Measurements from ENCODE around the gene HOXD4.

Gene HOXD4

DNA sequence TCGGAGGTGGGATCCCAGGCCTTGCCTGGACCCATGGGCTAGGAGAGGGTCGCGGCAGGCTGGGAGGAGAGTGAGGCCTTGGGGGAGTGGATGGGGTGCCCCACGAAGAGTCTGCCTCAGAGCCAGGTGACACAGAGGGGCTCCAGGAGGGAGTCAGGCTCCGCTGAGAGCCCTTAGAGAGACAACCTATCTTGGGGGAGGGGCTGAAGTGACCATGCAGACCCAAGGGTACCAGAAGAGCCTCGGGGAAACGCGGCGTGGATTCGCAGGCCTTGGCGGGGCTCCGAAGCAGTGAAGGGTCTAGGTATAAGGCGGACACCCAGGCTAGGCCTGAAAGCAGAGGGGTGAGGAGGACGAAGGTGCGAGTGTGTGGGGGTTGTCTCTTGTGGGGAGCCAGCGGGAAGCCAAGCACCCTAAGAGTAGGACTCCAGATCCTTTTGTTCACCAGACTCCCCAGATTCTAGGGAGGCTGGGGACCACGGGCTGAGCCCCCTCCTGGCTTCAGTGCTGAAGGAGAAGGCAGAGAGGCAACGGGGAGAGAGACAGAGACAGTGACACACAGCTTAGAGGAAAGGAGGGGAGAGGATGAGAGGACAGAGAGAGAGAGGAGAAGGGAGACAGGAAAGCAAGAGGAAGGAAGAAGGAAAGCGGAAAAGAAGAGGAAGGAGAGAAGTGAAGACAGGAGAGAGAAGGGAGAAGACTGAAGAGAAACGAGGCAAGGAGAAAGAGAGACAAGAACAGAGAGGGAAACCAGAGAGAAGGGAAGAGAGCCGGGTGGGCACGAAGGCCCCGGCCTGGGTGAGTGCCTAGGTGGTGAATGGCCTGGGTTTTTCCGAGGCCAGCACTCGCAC is 45.4 kb upstream of the HOXD4 start:
- TF ChIP-seq, protein P1, sequence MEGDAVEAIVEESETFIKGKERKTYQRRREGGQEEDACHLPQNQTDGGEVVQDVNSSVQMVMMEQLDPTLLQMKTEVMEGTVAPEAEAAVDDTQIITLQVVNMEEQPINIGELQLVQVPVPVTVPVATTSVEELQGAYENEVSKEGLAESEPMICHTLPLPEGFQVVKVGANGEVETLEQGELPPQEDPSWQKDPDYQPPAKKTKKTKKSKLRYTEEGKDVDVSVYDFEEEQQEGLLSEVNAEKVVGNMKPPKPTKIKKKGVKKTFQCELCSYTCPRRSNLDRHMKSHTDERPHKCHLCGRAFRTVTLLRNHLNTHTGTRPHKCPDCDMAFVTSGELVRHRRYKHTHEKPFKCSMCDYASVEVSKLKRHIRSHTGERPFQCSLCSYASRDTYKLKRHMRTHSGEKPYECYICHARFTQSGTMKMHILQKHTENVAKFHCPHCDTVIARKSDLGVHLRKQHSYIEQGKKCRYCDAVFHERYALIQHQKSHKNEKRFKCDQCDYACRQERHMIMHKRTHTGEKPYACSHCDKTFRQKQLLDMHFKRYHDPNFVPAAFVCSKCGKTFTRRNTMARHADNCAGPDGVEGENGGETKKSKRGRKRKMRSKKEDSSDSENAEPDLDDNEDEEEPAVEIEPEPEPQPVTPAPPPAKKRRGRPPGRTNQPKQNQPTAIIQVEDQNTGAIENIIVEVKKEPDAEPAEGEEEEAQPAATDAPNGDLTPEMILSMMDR (IDR thresholded peaks at IDR 0.05) = no peak

DNA sequence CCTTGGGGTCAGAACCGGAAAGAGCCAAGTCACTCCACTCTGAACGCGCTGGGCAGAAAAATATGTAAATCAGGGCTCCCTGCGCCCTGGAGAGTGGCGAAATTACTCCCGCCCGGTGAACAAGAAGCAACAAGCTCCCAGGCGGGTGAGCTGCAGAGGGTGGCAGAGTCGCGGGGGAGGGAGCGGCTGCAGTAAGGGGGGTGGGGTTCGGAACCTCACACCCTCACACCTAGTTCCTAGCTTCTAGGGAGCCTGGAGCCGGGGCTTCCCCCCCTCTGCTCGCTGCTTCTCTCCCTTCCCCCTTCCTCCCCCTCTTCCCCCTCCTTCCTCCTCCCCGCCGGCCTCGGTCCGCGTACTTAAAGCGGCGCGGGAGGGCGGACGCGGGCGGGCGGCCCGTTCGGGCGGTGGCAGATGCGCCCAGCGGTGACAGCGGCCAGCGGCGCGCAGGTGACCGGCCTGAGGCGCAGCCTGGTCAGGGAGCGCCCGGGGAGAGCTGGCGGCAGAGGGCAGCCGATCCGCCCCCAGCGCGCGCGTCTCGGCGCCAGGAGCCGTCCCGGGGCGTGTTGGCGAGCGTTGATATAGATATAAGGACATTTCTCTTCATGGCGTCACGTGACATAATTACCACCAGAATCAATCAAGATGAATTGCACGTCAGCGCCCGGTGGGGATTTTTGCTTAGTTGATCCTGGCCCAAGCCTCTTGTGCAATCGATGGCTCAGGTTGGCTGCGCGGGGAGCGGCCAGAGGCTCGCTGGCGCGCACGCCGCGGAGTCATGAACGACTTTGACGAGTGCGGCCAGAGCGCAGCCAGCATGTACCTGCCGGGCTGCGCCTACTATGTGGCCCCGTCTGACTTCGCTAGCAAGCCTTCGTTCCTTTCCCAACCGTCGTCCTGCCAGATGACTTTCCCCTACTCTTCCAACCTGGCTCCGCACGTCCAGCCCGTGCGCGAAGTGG is 44.5 kb upstream of the HOXD4 start, which contains the start of gene HOXD11:
TSS of gene HOXD11 (plus strand) at position 700 of the 959 bp plus-strand sequence. CDS start at position 776, 76 bp downstream.
- TF ChIP-seq, protein P1 (IDR thresholded peaks at IDR 0.05) = no peak

DNA sequence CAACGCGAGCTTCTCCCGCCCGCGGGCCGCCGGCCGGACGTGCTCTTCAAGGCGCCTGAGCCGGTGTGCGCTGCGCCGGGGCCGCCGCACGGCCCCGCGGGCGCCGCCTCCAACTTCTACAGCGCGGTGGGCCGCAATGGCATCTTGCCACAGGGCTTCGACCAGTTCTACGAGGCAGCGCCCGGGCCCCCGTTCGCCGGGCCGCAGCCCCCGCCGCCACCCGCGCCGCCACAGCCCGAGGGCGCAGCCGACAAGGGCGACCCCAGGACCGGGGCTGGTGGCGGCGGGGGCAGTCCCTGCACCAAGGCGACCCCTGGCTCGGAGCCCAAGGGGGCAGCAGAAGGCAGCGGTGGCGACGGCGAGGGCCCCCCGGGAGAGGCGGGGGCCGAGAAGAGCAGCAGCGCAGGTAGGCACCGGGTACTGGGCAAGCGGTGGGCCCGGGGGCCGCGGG is 43.6 kb upstream of the HOXD4 start:
- TF ChIP-seq, protein P1 (IDR thresholded peaks at IDR 0.05) = no peak

DNA sequence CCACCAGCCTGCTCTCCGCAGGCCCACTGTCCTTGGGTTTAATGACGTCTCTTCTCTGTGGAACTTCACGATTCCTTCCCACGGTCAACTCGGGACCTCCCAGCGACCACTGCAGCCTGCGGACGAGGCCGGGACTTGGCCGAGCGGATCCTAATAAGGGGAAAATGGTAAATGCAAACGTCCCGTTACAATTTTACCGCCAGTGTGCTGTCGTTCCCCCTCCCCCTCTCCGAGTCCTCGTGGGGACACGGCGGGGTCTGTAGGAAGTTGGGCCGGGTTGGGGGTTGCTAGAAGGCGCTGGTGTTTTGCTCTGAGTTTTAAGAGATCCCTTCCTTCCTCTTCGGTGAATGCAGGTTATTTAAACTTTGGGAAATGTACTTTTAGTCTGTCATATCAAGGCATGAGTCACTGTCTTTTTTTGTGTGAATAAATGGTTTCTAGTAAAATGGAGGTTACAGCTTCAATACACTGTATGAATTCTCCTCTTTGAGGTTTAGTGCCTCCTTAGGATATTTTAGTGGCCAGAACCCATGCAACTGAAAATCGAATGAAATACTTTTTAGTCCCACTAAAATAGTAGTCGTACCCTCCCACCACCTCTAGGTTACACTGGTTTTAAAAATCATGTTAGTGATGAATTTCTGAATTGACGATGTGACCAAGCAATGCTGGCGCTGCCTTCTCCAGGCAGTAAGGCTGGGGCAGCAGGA is 42.0 kb upstream of the HOXD4 start:
- TF ChIP-seq, protein P1 (IDR thresholded peaks at IDR 0.05) = no peak

DNA sequence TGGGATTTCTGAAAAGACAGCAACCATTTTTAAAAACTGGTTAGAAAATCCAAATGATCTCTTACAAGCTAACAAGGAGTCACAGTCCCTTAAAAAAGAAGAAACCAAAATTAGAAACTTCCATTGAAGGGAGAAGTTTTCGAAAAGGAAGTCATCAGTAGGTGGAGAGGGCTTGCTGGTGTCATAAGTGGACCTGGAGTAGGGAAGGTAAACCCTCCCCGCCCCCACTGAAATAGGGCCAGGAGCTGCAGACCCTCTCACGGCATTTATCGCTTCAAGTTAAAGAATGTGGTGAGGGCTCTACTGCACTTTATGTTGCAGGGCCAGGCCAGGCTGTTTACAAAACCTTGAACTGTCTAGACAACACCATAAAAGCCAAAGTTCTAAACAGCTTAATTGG is 41.4 kb upstream of the HOXD4 start:
- TF ChIP-seq, protein P1 (IDR thresholded peaks at IDR 0.05) = no peak

DNA sequence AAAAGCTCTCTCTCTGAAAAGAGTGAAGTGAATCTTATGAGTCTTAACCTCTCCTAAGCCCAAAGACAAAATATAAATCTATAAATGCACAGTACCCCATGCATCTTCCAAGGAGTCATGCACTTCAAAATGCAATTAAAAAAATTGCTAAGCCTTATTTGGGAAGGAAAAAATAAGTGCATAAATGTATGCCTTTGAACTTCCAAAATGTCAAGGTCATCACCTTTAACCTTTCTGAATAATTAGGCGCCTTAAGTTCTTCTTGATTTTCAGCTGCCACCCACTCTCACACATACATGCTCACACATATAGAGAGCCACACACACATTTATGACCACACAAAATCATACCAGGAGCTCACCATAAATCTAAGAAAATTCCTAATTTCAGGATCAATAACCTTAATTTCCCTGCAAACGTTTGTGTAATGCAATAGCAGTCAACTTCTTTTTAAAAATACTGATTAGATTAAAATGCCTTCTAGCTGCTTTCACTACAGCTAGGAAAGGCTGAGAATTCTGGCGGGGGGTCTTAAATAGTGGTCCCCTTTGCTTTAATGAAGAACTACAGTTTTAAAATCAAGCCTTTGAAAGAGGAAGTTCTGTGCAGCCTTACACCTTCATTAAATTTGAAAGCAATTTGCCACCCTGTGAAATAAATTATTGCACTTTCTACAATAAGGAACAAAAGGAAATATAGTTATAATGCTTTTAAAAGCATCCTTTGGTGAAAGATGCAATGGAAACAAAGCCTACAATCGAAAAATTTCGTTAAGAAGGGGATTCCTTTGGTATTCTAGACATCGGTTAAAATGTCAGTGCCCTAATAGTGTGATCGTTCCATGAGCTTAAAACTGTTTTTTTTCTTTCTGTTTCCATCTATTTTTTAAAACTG is 40.7 kb upstream of the HOXD4 start:
- TF ChIP-seq, protein P1 (IDR thresholded peaks at IDR 0.05) = no peak

Data from LNCAP (cell line).